Measurements from ENCODE around the gene SPEF2.

Gene SPEF2

DNA sequence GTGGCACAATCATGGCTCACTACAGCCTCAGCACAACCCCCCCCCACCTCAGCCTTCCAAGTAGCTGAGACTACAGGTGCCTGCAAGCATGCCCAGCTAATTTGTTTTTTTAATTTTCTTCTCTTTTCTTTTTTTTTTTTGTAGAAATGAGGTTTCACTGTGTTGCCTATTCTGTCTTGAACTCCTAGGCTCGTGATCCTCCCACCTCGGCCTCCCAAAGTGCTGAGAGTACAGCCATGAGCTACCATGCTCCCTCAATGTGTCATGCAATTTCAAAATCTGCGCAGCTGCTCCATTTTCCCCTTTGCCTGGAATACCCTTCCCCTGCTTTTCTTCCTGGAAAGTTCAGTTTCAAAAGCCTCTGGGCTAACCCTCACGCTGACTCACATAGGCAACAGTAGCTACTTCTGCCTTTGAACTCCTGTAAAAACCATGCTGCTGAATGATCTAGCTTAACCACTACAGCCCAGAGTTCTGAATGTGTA, 168.0 kb downstream of the SPEF2 start:
- peak; percentile 52 for DNase-seq

DNA sequence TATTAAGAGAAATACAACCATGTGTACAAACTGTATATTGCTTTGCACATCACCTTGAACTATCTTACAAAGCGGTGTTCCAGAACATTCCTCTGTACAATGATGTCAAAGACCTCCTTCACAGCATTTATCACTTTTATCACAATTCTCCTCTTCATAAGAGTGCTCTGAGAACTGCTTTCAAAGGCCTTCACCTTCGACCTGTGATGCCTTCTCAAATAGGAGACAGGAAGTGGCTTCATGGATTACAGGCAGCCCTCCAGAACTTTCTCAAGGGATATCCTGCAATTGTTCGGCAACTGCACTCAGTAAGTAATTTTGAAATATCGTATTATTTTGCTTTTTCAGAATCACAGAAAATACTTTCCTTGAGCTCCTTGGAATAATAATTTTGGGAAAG, 171.1 kb downstream of the SPEF2 start:
- DNase-seq: no peak

DNA sequence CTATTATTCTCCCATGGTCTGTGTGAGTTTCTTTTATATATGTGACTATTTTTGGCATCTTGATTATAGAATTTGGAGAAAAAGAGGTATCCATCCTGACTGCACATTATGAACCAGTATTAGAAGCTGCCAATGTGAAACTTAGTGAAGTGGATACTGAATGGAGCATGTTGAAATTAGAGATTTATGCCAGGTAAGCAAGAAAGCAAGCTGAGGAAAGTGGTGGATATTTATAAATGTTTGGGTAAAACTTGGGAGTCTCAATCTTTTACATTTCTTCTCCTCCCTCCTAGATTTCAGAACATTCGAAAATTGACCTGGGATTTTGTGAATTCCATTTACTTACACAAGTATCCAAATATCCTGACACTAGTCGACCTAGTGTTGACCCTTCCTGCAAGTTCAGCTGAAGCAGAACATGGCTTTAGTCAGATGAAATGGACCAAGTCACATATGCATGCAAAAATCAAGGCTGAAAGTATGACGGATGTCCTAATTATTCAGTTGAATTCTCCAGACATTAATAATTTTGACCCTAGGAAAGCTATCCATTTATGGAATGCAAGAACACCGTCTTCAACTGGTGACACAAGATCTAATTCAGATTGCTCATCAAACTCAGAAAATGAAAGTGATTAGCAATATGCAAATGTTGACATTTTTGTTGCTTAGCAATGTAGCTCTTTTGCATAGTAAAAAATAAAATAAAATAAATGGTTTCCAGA, 172.2 kb downstream of the SPEF2 start:
- DNase-seq: no peak

DNA sequence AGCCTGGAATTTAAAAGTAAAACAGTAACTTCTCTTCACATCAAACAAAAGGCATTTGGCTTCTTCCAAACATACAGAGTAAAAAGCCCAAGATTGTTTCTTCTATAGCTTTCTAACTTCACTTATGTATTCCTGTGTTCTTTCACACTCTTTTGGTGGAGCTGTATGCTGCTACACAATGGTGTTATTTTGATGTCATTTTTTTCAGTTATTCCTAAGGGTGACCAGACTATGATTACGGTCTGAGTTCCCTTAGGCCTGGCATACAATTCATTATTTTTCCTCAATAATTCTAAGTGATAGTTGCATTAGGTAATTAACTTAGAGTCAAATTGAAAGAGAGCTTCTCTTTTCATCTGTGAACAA, 172.8 kb downstream of the SPEF2 start:
- DNase-seq: no peak

DNA sequence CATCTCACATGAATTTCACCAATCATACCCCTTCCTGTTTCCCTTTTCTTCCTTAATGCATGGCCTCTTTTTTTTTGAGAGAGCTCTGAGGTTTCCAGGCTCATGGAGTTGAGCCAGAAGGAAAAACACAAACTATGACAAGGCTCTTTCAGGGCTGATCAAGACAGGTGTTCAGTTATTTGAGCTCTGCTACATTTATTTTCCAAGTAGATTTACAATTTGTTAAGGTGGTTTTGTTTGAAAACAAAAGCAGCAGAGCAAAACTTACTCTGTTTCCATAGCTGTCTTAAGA, 176.6 kb downstream of the SPEF2 start:
- DNase-seq: no peak

DNA sequence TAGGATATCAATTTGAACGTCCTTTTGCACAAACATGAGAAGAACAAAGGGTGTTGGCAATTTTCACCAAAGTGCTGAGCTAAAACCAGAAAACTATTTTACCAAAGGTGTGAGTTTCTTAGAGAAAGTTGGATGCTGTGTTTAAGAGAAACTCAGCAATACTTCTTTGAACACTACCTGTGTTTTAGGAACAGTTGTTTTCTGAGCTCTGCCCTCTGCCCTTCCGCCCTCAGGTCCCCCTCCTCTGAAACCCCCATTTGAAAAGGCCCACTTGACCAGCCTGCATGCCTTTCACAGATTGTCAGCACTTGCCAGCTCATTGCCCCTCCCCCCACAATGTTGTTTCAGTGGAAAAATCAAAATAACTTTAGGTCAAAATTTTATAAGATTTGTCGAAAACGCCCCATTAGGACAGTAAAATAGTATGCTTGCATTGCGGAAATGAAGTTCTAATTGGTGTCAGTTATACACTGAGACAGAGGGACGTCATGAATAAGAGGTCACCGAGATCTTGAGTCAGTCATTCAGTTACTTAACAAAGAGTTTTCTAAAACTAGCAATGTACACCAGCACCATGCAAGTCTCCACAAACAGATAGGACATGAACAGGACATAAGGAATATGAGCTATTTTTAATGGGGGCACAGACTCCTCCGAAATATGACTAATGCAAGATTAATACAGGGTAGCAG, 177.2 kb downstream of the SPEF2 start:
- no peak for DNase-seq

DNA sequence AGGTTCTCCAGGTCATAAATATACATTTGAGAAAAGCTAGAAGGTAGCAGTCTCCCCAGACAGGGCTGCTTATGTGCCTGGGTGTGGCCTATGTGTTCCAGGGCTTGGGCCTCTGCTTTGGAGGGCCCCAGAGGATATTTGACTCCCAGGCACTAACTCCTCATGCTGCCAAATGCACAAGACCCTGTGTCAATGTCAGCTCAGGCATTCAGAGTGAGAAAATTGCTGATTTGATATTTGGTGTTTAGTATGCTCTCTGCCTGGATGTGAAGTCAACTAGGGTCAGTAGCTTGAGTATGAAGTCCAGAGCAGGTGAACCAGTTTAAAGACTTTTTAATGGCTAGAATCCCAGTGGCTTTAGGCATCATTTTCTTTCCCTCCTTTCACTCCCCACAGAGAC, 181.5 kb downstream of the SPEF2 start:
- no peak for DNase-seq

DNA sequence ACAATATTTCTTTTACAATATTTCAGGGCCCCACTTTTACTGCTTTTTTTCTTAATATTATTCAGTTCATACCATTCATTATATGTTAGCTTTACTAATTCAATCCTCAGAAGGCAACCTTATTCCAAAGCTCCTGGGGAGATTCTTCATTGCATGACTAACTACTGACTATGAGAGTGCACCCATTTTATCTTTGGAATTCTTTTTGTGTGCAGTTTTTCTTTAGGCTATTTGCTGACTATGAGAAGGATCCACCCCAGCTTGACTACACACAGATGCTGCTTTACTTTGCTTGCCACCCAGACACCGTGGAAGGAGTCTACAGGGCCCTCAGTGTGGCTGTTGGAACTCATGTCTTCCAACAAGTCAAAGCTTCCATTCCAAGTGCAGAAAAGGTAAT, 182.1 kb downstream of the SPEF2 start:
- DNase-seq: no peak

DNA sequence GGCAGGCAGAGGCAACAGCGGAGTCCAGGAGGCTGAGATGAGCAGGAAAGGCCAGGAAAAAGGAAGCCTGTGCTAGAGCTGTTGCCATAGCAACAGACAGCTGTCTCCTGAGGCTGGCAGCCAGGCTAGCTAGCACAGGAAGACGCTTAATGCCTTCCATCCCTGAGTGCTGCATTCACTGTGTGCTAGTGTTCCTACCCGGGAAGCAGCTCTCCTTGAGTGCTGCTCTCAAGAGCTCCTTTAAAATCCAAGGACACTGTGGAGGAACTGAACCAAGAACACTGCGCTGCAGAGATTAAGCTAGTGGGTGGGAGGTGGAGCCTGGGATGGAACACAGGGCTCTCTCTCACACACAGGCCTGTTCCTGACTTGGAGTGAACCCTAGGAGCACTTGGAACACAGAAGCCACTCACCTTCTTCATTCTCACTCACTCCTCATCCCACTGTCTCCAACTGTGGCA, 185.6 kb downstream of the SPEF2 start:
- no peak for DNase-seq

DNA sequence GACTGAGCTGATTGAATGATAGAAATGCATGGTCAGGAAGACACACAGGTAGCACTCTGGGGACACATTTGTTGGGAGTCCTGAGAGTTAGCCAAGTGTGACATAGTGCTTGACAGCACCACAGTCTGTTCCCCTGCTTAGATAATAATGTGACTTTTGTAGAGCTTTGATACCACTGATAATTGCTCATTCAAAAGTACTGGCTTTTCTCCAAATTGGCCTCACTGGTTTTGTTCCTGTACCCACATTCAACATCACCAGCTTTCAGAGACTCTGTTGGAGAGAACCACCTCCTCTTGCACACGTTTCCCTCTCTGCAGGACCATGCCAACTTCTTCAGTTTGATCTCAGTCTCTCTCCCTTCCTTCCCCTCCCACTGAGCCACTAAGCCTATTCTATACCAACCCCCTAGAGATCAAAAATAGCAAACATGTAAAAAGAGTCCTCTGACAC, 186.6 kb downstream of the SPEF2 start:
- DNase-seq: no peak

DNA sequence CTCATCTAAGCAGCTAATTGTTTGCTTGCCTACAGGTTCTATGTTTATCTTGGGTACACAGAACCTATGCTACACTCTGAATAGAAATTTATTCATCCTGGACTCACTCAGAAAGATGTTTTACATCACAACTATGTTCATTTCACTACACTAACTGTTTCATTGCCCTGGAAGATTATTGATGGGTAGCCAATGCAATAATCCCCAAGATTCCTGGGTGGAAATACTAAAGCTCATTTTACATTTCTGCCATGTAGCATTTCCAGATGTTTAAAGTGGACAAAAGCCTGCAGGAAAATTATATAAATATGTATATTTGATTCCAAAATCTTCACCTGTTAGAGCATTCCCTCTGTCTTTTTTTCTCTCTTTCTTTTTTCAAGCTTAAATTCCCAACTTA, 187.2 kb downstream of the SPEF2 start:
- DNase-seq: no peak

DNA sequence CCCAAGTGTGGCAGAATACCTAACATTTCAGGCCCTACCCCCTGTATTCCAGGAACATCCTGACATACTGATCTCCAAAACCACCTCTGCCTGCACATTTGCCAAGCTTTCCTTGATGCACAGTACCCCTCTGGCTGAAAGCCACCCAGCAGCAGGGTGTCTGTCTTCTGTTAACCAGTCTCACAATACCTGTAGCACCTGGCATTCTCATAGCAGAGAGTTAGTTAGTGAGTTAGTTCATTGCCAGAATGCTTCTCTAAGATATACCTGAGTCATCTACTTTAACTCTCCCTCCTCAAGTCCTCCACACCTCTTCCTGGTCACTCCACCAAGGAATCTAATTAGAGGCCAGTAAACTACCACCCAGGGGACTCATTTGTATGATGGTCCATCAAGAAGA, 192.9 kb downstream of the SPEF2 start:
- DNase-seq: no peak

DNA sequence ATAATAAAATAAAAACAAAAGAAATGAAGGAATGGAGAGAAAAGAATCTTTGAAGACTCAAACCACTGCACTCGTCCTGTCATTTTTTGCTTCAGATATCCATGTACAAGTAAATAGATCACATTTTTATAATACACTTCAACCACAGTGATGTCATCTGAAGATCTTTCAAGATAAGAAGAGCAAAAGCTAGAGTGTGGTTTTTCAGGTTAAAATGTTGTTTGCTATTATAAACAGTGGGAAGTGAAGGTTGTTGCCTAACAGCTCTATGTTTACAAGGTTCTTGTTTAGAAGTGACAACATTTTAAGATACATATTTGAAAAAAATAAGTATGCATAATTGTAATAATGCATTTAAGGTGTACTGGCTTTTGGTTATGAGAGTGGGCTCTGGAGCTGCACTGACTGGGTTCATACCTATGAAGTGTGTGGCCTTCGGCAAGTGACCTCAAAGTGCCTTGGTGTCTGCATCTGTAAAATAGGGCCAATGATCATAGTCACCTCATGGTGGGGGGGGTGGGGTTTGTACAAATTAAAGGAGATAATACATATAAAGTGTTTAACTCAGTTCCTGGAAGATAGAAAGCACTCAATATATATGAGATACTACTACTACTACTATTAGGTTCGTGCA, 193.6 kb downstream of the SPEF2 start:
- DNase-seq: no peak

DNA sequence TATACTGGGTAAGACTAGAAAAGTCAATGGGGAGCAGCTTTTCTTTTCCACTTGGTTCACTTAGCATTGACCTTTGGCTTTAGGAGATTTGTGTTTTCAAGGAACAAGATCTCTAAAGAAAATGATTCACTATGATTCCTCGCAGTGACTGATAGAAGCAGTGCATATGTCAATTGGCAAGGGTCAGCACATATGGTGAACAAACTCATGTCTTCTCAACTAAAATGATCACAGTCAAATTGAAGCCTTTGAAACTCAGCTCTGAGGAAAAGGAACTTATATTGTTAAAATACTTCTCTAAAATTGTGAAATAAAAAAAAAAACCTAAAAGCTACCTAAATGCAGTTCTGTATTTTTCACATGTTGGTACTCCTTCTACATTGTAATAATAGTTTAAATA, 195.9 kb downstream of the SPEF2 start:
- no peak for DNase-seq

DNA sequence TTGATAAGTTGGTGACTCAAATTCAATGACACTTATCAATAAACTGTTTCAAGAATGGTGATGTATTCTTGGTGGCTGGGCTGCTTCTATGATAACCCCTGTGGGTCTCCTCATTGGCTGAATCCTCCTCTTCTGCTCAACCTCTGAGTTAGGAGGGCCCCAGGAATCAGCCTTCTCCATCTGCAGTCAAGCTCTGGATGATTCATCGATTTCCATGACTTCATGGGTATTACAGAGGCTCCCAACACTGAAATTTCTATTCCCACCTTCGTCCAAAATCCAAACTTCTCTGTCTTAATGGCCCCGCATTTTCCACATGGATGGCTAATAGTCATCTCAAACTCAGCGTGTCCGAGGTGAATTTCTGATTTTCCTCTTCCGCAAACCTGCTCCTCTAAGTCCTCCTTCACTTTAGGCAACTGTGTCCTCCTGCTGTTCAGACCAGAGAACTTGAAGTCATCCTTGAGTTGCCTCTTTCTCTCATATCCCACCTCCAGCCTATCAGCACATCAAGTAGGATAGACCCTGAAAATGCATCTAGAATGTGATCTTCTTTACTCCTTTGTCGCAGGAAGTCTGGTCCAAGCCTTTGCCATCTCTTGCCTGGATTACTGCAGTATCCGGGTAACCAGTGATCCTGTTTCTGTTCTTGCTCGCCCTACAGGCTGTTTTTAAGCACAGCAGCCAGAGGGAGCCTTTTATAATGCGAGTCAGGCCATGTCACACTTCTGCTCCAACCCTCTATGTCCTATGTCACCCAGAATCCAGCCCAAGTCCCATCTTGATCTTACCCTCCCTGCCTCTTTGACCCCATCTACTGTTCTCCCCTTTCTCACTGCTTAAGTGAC, 197.7 kb downstream of the SPEF2 start:
- no peak for DNase-seq

DNA sequence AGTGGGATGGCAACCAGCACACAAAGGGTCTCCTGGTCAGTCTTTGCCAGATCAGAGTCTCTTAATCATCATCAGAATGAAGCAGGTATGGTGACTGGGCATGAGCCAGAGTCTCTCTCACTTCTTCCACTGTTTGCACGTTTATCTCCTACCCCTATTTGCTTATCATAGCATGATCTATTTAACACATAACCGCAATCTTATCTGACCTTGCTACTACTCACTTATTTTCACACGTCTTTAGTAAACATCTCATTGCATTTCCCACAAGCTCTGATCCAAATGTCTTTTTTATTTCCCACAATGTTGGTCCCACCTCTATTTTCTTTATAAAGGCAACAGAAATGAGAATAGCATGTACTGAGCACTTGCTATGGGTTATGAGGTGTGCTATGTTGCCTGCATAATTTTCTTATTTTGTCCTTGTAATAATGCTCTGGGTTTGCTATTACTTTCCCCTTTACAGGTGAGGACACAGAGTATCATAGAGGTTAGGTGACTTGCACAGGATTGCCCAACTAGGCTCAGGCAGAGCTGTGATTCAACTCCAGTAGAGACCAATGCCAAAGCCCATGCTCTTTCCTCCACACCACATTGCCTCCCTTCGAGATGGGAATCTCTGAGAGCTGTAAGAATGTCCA, 199.3 kb downstream of the SPEF2 start:
- DNase-seq: no peak

DNA sequence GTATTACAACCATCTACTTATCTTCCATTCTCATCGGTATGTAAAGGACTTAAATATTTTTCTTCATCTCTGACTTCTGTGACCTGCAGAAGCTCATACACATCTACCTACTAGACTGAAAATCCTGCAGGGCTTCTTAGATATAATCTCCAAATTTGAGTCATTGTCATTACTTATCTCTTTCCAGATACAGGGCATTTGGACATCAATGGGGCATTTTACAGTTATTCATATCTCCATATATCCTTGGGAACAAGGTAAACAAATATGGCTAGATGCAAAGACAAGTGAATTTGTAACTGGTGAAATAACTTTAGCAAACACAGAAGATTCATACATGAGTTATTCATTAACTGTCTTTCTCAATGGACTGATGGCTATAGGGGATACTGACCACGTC, 201.4 kb downstream of the SPEF2 start:
- no peak for DNase-seq

DNA sequence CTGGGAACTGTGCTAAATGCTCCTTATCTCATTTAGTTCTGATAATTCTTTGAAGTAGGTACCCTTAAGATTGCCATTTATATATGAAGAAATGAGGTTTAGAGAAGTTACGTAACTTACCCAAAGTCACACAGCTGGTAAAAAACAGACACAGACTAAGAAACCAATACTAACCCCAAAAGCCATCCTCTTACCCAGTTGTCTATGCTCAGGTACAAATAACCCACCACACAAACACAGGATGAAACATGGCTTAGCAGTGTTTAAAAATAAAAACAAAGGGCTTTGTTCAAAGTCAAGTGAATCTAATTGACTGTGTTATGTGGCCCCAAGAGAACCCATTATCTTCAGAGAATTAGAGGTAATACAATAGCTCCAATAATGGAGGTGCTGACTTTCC, 202.0 kb downstream of the SPEF2 start:
- no peak for DNase-seq

DNA sequence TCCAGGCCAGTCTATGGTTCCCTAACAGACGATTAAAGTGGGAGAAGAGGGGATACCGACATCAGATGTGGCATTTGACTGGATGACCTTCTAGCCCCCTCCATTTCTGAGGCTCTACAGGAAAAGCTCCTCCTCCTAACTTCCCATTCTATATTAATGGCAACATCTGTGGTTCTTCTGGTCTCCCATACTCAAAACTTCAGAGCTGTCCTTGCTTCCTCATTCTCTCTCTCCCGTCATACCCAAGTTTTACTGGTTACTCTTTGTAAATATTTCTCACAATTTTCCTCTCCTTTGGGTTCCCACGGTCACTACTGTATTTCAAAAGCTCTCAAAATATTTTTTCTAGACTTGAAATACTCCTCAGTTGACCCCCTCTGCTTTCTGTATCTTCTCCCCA, 203.1 kb downstream of the SPEF2 start:
- no peak for DNase-seq

DNA sequence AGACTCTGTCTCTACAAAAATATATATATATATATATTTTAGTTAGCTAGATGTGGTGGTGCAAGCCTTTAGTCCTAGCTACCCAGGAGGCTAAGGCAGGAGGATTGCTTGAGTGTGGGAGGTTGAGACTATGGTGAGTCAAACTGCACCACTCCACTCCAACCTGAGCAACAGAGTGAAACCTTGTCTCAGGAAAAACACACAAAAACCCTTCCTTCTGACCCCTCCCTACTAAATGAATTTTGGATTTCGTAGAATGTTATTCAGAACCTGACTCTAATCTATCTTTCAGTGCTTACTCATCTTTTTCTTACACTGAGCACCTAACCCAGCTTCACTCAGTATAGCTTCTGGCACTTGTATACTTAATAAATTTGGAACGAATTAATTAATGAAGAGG, 203.8 kb downstream of the SPEF2 start:
- peak; percentile 68 for DNase-seq

DNA sequence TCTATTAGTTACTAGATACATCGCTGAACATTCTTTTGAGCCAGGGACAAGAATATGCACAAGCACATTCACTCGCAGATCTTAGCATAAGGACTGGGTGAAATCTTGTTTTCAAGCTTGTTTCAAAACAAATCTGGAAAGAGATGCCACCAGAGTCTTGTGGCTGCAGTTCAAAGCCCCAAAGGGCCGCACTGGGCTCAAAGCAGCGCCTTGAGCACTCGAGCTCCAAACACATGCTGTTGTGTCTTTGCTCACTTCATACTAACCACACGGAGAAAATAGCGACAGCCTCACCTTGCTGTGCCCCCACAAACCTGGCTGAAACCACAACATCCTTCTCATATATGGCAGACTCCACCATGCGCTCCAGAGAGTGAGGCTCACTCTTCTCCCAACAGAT, 204.8 kb downstream of the SPEF2 start:
- no peak for DNase-seq

DNA sequence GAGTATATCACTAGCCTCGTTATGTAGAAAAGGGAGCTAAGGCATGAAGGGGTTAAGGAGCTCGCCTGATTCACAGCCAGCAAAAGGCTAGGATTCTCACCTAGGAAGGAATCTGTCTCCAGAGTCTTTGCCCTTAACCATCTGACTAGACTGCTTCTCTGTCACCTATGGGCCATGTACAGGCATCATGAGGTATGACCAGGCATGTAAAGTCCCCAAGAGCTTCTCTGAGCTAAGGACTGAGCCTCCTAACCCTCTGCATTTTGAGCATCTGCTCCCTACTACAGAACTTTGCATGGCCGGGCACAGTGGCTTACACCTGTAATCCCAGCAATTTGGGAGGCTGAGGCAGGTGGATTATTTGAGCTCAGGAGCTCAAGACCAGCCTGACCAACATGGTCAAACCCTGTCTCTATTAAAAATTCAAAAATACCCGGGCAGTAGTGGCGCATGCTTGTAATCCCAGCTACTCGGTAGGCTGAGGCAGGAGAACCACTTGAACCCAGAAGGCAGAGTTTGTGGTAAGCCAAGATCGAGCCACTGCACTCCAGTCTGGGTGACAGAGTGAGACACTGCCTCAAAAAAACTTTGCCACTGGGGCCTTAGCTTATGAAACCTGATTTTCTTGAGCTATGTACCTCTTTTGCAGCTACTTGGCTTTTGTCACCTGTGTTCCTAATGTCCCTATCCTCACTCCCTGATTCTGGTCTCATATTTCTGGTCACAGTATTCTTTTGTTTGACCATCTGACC, 205.9 kb downstream of the SPEF2 start:
- DNase-seq: no peak

Measured in stimulated activated CD4-positive, alpha-beta T cell treated with anti-CD3 and anti-CD28 coated beads, Interleukin-4, amount 100 ng/mL, for 24 hours (primary cell).